NCI-H146 (cell line): ENCODE data around the gene VASH1.

Source experiments
- DNase-seq: peaks from one replicate; lab custom pipeline; 2025; lab: John Stamatoyannopoulos, UW

The VASH1 gene

DNA sequence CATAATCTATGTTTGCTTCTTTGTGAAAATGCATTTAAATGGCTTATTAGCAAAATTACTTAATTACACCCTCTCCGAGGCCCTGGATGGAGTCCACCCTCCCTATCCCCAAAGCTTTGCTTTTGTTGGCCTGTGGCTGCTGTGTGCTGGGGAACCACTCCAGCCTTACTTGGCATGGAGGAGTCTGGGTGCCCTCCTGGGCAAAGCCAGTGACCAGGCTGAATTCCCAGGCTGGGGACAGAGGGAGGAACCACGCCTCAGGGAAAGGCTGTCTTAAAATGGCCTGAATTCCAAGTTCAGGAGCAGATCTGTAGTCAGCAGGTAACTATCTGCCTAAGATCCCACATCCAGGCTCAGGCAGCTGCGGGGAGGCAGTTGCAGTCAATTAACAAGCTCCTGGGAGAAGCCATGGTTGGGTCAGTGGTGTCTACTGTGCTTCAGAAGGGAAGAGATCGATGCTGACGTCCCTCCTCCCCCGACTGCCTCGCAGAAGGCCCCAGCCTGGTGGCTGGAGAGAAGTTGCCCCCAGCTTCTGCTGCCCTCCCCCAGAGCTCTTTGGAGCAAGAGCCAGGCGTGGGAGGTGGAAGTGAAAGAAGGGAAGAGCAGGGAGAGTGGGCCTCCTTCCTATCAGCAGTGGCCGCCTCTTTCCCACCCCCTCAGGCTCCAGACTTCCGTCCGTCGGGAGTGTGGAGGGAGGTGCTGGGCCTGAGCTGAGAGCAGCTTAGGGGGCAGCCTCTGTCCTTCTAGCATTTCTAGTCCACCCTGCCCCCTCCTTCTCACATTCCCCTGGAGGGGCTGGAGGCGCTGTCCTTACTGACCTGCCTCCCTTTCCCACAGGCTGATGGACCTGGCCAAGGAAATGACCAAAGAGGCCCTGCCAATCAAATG is 11.3 kb downstream of the VASH1 start:
- DNase-seq = no peak

DNA sequence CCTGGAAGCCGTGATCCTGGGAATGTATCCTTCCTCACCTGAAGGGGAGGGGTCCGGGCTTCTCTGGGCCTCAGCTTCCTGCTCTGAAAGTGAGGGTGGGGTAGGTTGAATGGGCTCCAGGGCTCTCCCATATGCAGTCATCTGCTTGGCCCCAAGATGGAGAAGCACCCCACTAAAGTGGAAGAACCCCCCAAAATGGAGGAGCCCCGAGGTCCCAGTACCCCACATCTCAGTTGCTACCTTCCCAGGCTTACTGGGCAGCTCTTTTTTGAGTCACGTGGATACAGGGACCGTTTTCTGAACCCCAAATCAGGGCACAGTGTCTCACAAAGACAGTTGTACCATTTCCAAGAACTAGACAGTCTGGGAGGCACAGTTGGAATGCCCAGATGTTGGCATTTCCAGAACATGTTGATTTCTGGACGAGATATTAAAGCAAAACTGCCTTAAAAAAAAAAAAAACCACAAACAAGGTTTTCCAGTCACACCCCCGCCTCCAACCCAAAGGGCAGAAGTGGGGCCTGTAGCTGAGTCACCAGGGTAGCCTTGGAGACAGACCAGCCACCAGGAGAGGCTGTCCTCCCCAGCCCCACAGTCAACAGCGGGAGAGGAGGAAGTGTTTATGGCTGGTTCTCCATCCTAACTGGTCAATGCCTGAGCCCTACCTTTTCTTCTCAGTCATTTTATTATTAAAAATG is 12.1 kb downstream of the VASH1 start:
- DNase-seq = no peak

DNA sequence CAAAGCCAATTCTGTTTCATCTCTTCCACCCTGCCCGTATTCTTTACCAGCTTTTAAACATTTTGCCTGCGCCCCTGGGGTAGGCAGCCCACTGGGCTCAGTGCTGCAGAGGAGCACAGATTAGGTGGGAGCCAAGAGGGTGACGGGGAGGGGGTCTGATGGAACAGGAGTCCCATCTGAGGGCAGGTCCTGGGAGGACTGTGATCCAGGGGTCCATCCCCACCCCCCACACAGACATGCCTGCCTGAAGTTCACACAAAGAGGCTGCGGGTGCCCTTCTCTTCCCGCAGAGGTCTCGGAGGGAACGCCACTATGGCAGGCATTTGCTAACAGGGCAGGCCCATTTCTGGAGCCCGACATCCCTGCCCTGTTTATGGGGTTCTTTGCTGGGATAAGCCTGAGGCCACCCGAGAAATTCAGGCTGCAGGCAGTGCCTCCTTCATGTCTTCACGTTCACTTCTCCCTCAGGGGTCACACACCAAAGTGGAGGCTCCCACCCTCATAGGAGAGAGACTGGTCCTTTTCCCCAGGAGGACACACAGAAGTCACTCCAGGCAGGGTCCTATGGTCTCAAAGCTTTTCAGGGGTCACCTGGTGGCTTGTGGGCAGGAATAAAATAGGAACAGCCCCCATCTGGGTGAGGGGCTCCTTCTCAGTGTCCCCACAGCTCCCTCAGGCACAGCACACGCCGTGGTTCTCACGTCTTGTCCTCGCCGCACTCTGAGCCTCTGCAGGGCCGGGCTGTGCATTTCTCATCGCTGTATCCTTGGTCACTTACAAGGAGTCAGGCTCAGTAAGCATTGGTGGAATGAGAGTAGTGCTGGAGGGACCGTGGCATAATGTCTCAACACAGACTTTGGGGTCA is 12.9 kb downstream of the VASH1 start:
- DNase-seq = no peak

DNA sequence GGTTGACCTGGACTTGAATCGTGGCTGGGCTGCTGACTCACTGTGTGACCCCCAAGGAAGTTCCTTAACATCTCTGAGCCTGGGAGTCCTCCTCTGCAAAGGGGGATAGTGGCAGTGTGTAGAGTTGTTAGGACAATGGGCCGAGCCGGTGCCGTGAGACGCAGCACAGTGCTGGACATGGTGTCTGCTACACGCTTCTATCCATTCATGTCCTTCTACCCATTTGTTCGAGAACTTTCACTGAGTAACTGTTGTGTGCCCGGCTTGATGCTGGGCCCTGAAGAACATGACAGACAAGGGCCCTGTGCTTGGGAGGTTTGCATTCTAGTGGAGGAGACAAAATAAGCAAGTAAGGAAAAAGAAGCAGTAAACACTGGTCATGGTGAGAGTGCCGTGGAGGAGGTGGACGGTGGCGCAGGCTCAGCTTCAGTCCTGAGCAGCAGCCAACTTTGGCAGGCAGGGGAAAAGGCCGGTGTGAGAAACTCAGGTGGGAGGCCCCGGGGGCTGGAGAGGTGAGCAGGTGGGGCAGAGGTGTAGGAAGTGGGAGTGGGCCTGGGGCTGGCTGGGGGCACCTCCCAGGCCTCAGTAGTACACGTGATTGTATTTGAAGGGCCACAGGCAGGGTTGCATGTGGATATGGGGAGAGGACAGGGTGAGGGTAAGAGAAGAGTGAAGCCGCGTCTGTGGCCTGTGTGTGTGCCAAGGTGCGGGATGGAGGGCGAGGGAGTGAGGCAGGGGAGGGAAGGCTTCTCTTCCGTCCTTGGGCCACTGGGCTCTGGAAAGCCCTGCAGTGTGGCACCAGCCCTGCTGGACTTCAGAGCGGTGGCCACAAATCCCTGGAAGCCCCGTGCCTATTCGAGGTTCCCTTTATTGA is 13.8 kb downstream of the VASH1 start:
- DNase-seq = no peak

DNA sequence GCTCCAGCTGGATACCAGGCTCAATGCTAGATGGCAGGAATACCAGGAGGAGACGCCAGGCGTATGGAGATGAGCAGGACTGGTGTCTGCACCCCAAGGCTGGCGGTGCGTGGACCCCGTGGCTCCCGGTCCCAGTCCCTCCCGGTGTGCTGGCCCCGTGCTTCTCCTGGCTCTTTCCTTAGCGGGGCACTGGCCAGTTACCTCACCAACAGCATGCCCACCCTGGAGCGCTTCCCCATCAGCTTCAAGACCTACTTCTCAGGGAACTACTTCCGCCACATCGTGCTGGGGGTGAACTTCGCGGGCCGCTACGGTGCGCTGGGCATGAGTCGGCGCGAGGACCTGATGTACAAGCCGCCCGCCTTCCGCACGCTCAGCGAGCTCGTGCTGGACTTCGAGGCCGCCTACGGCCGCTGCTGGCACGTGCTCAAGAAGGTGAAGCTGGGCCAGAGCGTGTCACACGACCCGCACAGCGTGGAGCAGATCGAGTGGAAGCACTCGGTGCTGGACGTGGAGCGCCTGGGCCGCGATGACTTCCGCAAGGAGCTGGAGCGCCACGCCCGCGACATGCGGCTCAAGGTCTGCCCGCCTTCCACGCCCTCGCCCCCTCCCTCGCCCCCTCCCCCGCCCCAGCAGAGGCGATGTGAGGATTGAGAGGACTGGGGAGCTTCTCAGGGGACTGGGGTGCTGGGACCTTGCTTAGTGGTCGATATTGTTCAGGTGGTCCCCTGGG is 14.6 kb downstream of the VASH1 start:
- no peak for DNase-seq

DNA sequence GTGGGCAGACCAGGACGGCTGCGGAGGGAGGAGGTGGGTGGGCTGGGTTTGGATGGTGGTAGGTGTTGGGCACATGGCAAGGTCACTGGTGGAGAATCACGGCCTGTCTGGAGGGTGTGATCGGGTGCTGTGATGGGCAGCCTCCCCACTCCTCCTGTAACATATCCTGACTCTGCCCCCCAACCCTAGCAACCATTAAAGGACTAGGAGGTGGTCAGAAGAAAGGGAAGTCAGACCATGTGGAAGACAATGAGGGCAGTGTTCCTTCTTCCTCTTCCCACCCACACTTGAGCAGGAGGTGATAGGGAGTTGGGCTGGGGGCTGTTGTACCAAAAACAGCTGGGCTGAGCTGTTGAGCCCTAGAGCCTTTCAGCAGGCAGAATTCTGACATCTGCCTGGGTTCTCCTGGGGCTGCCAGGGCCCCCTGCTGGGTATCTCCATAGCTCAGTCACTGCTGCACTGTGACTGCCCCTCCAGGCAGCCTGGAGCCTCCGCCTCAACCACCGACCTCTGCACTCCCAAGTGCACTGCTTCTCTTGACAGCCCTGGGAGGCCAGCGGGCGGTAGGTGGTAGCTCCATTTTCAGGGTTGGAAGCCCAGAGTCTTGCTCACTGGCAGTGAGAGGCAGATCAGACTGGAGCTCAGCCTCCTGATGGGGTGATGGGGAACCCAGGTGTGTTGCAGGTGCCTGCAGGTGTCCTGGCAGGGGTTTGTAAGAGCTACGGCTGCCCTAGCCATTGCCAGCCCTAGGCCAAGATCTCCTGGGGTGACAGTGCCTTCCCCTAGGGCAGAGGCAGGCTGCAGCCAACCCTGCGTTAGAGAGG is 15.4 kb downstream of the VASH1 start:
- peak; percentile 36 for DNase-seq

DNA sequence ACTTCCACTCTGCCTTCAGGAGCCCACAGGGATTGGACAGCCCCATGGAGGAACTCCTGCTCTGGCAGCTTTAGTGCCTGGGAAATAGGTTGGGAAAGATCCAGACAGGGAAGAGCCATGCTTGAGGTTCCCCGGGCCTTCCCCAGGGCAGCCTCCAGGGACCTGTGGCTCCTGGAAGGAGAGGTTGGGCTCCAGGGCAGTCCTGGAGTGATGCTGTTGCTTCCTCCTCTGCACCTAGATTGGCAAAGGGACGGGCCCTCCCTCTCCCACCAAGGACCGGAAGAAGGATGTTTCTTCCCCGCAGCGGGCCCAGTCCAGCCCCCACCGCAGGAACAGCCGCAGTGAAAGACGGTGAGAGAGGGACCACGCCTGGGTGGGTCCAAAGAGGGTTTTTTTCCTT is 16.5 kb downstream of the VASH1 start:
- no peak for DNase-seq

DNA sequence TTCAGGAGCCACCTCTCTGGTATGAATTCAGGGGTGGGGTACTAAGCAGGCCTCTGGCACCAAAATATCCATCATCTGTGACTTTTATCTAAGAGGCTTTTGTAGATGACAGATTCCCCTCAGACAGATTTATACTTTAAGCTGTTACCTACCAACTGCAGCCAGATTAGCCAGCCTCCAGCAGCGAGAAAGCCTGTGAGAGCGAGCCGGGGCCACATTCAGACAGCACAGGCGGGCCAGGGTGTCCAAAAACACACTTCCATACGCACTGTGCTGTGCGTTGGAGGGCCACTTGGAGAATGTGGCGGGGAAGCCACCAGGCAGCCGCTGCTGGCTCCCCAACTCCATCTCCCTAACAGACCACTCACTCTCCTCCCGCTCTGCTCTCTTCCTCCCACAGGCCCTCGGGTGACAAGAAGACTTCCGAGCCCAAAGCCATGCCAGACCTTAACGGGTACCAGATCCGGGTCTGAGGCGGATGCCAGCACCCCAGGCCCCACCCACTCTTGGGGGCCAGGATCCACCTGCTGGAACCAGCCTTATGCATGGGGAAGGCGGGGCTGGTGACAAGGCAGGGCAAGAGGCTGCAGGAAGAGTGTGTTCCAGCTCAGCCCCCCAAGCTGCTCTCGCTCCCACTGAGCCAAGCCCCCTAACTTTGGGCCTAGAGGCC is 17.4 kb downstream of the VASH1 start:
- no peak for DNase-seq

DNA sequence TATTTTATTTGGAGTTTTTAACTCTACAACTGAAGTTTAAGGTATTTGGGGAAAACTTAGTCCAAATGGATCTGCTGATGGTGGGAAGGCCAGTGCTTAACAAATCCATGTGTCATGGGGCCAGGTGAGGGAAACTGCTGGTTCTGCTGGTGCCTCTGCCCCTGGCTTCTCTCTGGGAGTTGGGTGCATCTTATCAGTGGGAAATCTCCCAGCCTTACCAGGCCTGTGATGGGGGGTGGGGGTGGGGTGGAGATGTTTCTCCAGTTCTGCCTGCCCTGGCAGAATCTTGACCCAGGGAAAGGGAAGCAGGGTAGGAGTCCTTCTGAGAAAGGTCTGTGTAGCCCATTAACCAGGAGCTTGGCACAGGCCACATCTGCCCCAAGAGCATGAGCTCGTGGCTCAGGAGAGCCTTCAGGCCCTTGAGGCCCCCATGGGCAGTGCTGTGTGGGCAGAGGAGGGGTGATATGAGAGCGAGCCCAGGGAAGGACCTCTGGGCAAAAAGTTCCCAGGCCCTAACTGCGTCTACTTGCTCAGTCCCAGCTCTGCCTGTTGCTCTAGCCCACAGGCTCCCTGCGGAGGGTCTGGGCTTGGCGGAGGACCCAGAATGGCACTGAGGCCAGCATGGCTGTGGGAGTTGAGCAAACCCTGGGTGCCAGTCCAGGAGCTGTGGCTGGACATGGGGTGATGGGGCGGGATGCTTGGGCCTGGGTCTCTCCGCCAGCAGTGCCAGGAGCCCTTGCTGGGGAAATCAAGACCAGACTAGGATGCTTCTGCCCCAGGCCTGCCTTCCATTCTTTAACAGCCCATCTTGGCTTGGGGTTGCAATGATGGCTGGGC is 18.2 kb downstream of the VASH1 start:
- DNase-seq = no peak

DNA sequence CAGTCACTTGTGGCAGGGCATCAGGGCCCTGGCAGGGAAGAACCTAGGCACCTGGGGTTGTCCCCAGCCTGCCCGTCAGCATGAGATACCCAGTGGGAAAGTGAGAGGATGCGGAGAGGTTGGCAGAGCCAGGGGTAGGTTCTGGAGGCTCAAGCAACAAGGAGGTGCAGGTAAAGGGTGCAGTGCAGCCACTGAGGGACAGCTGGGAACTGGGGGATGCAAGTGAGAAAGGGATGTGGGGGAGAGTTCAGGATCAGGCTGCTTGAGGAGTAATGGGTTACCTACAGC is 18.7 kb downstream of the VASH1 start:
- DNase-seq = no peak

DNA sequence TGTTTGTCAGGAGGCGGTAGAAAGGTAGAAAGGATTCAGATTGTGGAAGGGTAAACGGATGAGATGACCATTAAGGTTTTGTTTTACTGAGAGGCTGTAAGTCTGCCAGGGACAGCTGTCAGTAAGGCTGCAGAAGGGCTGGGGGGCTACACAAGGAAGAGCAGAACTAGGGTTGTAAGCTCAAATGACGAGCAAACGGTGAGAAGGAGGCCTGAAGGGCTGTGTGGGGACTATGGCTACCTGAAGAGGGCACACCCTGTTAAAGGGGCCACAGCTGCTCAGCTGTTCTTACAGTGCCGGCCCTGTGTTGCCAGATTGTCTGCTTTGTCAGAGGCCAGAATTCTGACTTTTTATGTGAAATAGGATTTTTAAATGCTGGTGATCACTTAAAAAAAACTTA is 19.1 kb downstream of the VASH1 start:
- no peak for DNase-seq

DNA sequence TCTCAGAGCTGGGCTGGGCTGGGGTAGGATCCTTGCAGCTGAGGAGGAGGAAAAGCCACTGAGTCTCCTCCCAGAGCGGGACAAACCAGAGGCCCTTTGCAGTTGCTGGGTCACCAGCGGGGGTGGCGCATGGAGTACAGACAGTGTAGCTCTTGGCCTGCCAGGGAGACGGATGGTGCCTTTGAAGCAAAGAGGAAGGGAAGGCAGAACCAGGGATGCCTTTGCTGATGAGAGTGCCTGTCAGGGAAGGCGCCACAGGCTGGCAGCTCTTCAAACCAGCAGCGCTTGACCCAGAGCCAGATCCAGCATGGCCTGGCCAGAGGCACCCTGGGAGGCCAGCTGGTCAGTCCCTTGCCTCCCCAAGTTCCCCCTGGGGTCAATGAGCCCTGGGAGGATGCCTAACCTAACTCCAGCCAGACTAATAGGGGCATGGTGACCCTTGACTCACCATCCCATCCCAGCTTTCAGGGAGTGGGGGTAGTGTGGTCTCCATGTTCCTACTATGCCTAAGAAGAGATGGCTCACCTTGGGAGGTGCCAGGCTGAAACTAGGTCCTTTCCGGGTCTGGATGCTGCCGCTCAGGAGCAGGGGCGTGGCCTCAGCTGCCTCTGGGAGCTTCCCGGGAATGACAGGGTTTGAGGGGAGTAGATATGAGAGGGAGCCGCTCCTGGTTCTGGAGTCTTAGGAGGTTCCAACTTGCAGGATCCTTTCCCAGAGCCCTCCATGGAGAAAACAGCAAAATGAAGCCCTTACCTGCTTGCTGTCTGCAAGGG is 19.8 kb downstream of the VASH1 start:
- DNase-seq = no peak

DNA sequence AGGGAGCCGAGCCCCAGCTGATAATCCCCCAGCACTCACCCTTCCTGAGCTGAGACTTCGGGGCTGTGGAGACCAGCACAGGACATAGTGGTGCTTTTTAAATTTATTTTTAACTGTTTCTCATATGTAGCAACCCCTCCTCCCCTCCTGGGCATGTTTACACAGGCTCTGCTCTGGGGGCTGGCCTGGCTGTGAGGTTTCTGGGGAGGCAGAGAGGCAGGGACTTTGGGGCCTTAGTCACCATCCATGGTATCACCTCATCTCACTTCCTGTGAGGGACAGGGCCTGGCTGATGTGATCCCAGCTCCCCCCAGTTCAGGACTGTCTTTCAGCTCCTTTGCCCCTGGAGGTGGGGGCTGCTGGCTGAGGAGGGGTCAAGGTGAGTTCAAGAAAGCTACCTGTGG is 20.4 kb downstream of the VASH1 start:
- DNase-seq = no peak

DNA sequence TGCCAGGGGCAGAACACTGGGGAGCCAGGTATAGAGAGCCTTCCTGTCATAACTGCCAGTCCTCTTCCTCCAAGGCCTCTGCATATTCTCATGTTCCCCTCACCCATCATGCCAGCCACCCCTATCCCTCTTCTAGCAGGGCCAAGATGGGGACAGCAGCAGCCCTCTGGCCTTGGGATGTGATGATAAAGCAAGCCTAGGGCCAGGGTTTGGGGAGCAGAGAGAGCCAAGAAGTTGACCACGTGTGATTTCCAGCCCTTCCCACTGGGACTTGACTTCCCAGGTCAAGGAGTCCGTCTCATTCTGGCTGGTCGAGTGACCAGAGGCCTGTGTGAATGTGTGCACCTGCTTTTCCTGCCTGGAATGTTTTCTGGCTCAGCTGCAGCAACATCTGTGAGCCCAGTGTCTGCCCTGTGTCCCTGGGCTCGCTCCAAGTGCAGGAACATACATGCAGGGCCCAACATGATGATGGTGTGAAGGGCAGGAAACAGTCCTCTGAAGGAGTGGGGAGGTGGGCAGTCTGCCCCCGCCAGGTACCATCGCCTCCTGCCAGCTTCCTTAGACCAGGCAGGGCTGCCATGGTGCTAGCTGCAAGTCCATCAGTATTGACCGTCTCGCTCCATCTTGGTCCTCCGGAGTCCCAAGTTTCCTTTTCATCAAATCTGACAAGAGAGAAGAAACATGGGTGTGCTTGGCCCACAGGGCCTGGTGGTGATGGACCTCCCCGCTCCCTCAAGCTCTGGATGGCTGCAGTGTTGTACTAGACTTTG is 21.0 kb downstream of the VASH1 start:
- DNase-seq = no peak

DNA sequence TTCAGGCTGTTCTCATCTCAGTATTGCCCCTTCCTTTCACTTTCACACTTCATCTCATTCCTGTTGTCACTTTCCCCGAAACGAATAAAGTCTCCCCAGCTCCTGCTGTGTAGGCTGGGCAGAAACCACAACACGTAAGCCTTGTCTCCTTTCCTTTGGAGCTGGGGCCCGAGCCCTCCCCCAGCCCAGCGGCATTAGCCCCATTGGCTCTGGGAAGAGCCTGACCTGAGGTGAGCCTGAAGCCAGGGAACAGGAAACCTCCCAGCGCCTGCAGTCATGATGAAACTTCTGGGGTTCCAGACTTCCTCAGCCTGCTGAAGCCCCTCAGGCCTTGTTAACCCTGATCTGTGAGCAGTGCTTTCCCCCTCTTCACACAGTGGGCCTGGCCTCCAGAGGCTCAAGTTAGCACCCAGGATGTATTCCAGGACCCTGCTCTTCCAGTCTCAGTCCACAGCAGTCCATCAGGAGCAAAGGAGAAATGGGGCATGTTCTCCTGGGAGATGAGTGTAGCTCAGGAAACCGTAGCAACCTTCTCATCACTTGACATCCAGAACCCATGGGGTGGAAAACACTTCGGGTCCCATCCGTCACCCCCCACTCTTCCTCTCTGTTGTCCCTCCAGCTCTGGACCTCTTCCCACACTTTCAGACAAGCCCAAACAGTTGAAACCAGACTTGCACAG is 21.8 kb downstream of the VASH1 start:
- no peak for DNase-seq

DNA sequence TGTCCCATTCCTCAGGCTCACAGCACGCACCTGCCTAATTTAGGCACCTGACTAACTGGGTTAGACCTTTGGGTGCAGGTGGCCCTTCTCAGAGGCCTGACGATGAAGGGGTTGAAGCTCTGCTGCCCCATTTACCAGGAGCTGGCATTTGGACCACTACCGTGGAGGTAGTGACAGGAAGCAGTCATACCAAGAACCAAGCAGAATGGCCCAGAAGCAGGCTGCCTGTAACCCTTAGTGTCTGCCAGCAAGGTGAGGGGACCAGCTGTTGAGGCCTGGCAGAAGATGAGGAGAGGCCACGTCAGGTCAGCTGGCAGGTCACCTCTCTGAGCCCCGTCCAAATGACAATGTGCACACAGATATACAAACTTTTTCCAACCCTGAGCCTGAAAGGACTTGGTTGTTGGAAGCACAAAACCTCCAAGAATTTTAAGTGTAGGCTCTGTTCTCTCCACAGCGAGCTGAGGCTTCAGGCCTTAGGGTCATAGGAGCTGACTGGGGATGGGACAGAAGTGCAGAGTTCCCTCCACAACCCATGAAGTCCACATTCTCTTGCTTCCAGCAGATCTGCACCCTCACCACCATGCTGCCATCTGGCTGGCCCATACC is 23.1 kb downstream of the VASH1 start:
- no peak for DNase-seq
